K562 (cell line): ENCODE results near the gene ARSJ. TPM values are rescaled to one million over a fixed set of nuclear protein-coding genes. Genes with fewer than 3 reads are reported as not detected.

Source experiments
- ATAC-seq: fragments of 200-7000 bp; cut with Tn5 transposase; 3 replicates; pipeline ENCODE4 v1.9.1; 2020; ENCODE audit warnings: moderate library complexity
- BruUV-seq: library from RNA; stranded (reverse); fragments of 400-500 nt; replicated peaks from 2 replicates; lab custom pipeline; 2021; lab: Mats Ljungman, UMichigan
- CTCF ChIA-PET: fragments of 300-600 bp; formaldehyde crosslinking; extraction: SDS; loops from one replicate; lab custom pipeline; 2021; ENCODE audit warnings: low intra/inter-chr PET ratio; lab: Yijun Ruan, JAX
- POLR2A ChIA-PET: fragments of 300-600, 350-650 bp; sonication (Branson Sonifier 250); formaldehyde crosslinking; extraction: SDS; loops from one replicate; lab custom pipeline; 2021; ENCODE audit warnings: antibody characterized with exemption, inconsistent platforms; lab: Yijun Ruan, JAX
- DNase-seq, 4 experiments: peaks; one replicate each; pipeline versions ENCODE4 v3.0.0 to v3.0.0-alpha.2; 2011 to 2018; ENCODE audit warnings: low spot score in 3 of 4, mixed read lengths in 3 of 4; ENCODE audit errors: extremely low read depth in 1 of 4
- FAIRE-seq: peaks from 2 replicates; lab custom pipeline; 2011; peaks lifted over from hg19 to GRCh38; lab: Jason Lieb, UNC
- H2AFZ ChIP-seq: 2 replicates; pipeline ENCODE4 v1.6.0; 2011; ENCODE audit warnings: low read depth, low read length, control low read depth, inconsistent platforms
- H3K27ac ChIP-seq: fragments of 200-600 bp; 3 replicates; pipeline ENCODE4 v1.8.0; 2011; ENCODE audit warnings: low read depth, mild to moderate bottlenecking, control low read depth, inconsistent platforms, low read length, moderate library complexity, mixed read lengths; ENCODE audit errors: extremely low read depth
- H3K27me3 ChIP-seq, 2 experiments: fragments of 300-600 bp in 1 of 2; 2 replicates in 1 of 2; 3 replicates in 1 of 2; pipeline versions ENCODE4 v1.6.0 to v1.8.0; 2011; ENCODE audit warnings: inconsistent platforms in 2 of 2, low read length in 2 of 2, mild to moderate bottlenecking in 1 of 2, mixed read lengths in 1 of 2, moderate library complexity in 1 of 2; ENCODE audit not compliant: control insufficient read depth in 2 of 2, insufficient read depth in 2 of 2
- H3K36me3 ChIP-seq: fragments of 300-600 bp; 3 replicates; pipeline ENCODE4 v1.8.0; 2011; ENCODE audit warnings: mild to moderate bottlenecking, low read length, inconsistent platforms; ENCODE audit not compliant: control insufficient read depth, insufficient read depth
- H3K4me1 ChIP-seq, 2 experiments: fragments of 200-600 bp in 1 of 2; replicated peaks in 1 of 2; 2 replicates in 1 of 2; 3 replicates in 1 of 2; pipeline versions ENCODE4 v1.5.1 to v1.8.0; 2011; ENCODE audit warnings: inconsistent platforms in 2 of 2, low read length in 2 of 2, mild to moderate bottlenecking in 1 of 2, mixed read lengths in 1 of 2, moderate library complexity in 1 of 2; ENCODE audit not compliant: control insufficient read depth in 2 of 2, insufficient read depth in 2 of 2
- H3K4me2 ChIP-seq: 2 replicates; pipeline ENCODE4 v1.6.1; 2011; ENCODE audit warnings: low read length, control low read depth, inconsistent platforms, mixed read lengths; ENCODE audit not compliant: insufficient read depth
- H3K4me3 ChIP-seq: fragments of 200-600 bp; sonication (generic), shearing (Covaris generic); 2 replicates; pipeline ENCODE4 v1.5.1; 2016; ENCODE audit warnings: control low read depth, inconsistent platforms
- H3K79me2 ChIP-seq: fragments of 200-600 bp; 3 replicates; pipeline ENCODE4 v1.8.0; 2011; ENCODE audit warnings: low read length, inconsistent platforms; ENCODE audit not compliant: control insufficient read depth, insufficient read depth
- H3K9ac ChIP-seq, 2 experiments: 2 replicates each; pipeline versions ENCODE4 v1.6.0 to v1.6.1; 2011; ENCODE audit warnings: low read depth in 2 of 2, low read length in 2 of 2, control low read depth in 1 of 2, inconsistent platforms in 1 of 2, mild to moderate bottlenecking in 1 of 2, mixed read lengths in 1 of 2; ENCODE audit not compliant: insufficient read depth in 1 of 2
- H3K9me1 ChIP-seq: one replicate; pipeline ENCODE4 v1.6.0; 2011; ENCODE audit warnings: inconsistent platforms, mild to moderate bottlenecking, low read length, moderate library complexity; ENCODE audit not compliant: control insufficient read depth, insufficient read depth
- H3K9me3 ChIP-seq: replicated peaks from 2 replicates; pipeline ENCODE4 v1.5.1; 2011; ENCODE audit warnings: low read depth, low read length, inconsistent platforms; ENCODE audit not compliant: control insufficient read depth, insufficient read depth
- H4K20me1 ChIP-seq: replicated peaks from 2 replicates; pipeline ENCODE4 v1.6.1; 2011; ENCODE audit warnings: low read length, inconsistent platforms, mixed read lengths; ENCODE audit not compliant: control insufficient read depth, insufficient read depth
- CBFA2T2 ChIP-seq: fragments of 450-650 bp; conservative IDR thresholded peaks from 2 replicates; pipeline ENCODE4 v1.6.1; 2017; ENCODE audit warnings: mild to moderate bottlenecking
- E2F3 ChIP-seq: fragments of 250-450 bp; sonication (Bioruptor Pico); IDR thresholded peaks from 2 replicates; pipeline ENCODE4 v1.4.0; 2020; ENCODE audit warnings: mild to moderate bottlenecking
- FOXK1 ChIP-seq: sonication (generic); formaldehyde crosslinking; IDR thresholded peaks from 2 replicates; pipeline ENCODE4 v1.8.0; 2022; ENCODE audit warnings: missing genetic modification reagents, mild to moderate bottlenecking, borderline replicate concordance
- HNRNPH1 ChIP-seq: fragments of 200-400 bp; formaldehyde crosslinking; optimal IDR thresholded peaks from 2 replicates; pipeline ENCODE3; 2017; ENCODE audit warnings: low read depth, mild to moderate bottlenecking, low read length, moderate library complexity
- PHB ChIP-seq: fragments of 250-450 bp; sonication (Bioruptor Pico); IDR thresholded peaks from 2 replicates; pipeline ENCODE4 v1.5.0; 2021
- PTTG1 ChIP-seq: fragments of 450-650 bp; IDR thresholded peaks from 2 replicates; pipeline ENCODE4 v1.6.1; 2016; ENCODE audit warnings: low read depth, mild to moderate bottlenecking, missing genetic modification characterization, missing compliant biosample characterization
- PURB ChIP-seq: sonication (generic); formaldehyde crosslinking; IDR thresholded peaks from 2 replicates; pipeline ENCODE4 v1.9.0; 2021; ENCODE audit warnings: low read depth, mild to moderate bottlenecking, missing genetic modification reagents
- SNRNP70 ChIP-seq: fragments of 200-400 bp; formaldehyde crosslinking; optimal IDR thresholded peaks from 2 replicates; pipeline ENCODE3; 2017; ENCODE audit warnings: low read depth, low read length
- TRIM24 ChIP-seq, 2 experiments: fragments of 450-650 bp; IDR thresholded peaks; 2 replicates each; pipeline ENCODE4 v1.6.1; 2016
- WGBS: fragments of 100-300 bp; shearing (Covaris generic); methylation state at CpG from one replicate; pipeline ENCODE4 v1.1.6; 2016; ENCODE audit warnings: low coverage, mixed read lengths; ENCODE audit not compliant: insufficient coverage; ENCODE audit errors: missing lambda C conversion rate; 5-methylcytosine and 5-hydroxymethylcytosine counted together
- in situ Hi-C: fragments of 300-500 bp; cut with MboI; formaldehyde crosslinking; loops from 4 replicates; pipeline ENCODE4 v1.15.0; 2018; ENCODE audit warnings: inconsistent platforms, mixed read lengths
- intact Hi-C: fragments of 100-400 bp; cut with micrococcal nuclease; formaldehyde crosslinking; loops from 2 replicates; pipeline ENCODE4 v1.14.2; 2022
- polyA plus RNA-seq, 8 experiments: library from polyadenylated mRNA; depleted of rRNA in 4 of 8; stranded (reverse) in 5 of 8; unstranded in 3 of 8; fragments of >200 nt; fragmentation: Nextera tagmentation in 2 of 8; fragmentation: Illumina TruSeq in 1 of 8; extraction: Ambion mirVana in 2 of 8; extraction: Trizol in 1 of 8; gene quantifications; 2 replicates each; pipeline versions ENCODE4 v1.2.1 to v1.2.3, GENCODE V29; 2011 to 2014; ENCODE audit warnings: inconsistent platforms in 1 of 8, missing spikeins in 1 of 8
- total RNA-seq, 7 experiments: library from RNA; depleted of rRNA in 6 of 7; stranded (reverse); fragments of >200 nt in 6 of 7; fragmentation: Illumina TruSeq in 2 of 7; extraction: Trizol in 2 of 7; gene quantifications; 2 replicates each; pipeline versions ENCODE4 v1.2.1 to v1.2.3, GENCODE V29; 2011 to 2021; ENCODE audit warnings: low replicate concordance in 1 of 7

ARSJ gene
- total and polyA plus RNA-seq, 9 of the 15 experiments (the other 6 are each of a cell fraction or from before 2014, with no cell fraction given): not detected

DNA sequence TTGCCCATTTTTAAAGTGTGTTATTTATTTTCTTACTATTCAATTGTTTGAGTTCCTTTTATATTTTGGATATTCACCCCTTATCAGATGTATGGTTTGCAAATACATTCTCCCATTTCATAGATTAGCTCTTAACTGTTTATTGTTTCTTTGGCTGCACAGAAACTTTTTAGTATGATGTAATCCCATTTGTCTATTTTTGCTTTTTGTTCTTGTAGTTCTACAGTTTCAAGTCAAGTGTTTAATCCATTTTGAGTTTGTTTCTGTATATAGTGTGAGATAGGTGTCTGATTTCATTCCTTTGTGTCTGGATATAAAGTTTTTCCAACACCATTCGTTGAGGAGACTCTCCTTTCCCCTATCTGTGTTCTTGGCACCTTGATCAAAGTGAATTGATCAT, 120.5 kb downstream of the ARSJ start:
- ChIA-PET POLR2A (no interaction called here), CTCF (no interaction called here)
- no TSS peak for BruUV-seq
- Histone ChIP-seq H2AFZ (no peak overlapping the region), H4K20me1 (no peaks in the 10 kb centered on the region), H3K4me3 (no peak overlapping the region), H3K36me3 (no peaks in the 10 kb centered on the region), H3K4me2 (no peak overlapping the region), H3K27me3 (no peaks in the 10 kb centered on the region), H3K9ac (no peak overlapping the region), H3K79me2 (no peaks in the 10 kb centered on the region), H3K4me1 (no peaks in the 10 kb centered on the region), H3K9me3 (no peaks in the 10 kb centered on the region), H3K9me1 (no peaks in the 10 kb centered on the region), H3K27ac (no peak overlapping the region)
- in situ Hi-C loops (no loop called here), intact Hi-C loops (no loop called here)
- DNase-seq (no peak), ATAC-seq (no peak), FAIRE-seq (no peak)
- TF ChIP-seq PURB (CRISPR knock-in tag) (no peak), E2F3 (CRISPR knock-in tag) (no peak), FOXK1 (CRISPR knock-in tag) (no peak), TRIM24 (IDR thresholded peaks at IDR 0.05) (no peak), HNRNPH1 (no peak), PHB (CRISPR knock-in tag) (no peak), SNRNP70 (no peak), CBFA2T2 (no peak), PTTG1 (tag) (no peak)
- 0% methylated on average over 1 of the region's 1 CpG for WGBS
